HG03066 (cell line): ENCODE data around the gene PRM2.
"Not testable (repeated sequence)": the region's sequence is repeated elsewhere in the genome, so short reads cannot be mapped to it uniquely, and the experiment has no call there.

Experiments
- ATAC-seq: cut with Tn5 transposase; IDR thresholded peaks from one replicate; pipeline ENCODE4 v1.9.1; 2021; ENCODE audit warnings: low read depth; ENCODE audit not compliant: unreplicated experiment

The PRM2 gene

GRCh38 chr16:11290102-11290893, 14.0 kb upstream of the PRM2 start:
- ATAC-seq, result no peak

- ATAC-seq, result not testable (repeated sequence)
These were observed 13.4 kb upstream of the PRM2 start for GRCh38 chr16:11289696-11290095.

GRCh38 chr16:11289202-11289601, 12.9 kb upstream of the PRM2 start:
- no peak for ATAC-seq

- no peak for ATAC-seq
These were observed 9.6 kb upstream of the PRM2 start for GRCh38 chr16:11285842-11286241.

- ATAC-seq, result no peak
These were observed 7.6 kb upstream of the PRM2 start for GRCh38 chr16:11283820-11284248.

- no peak for ATAC-seq
These were observed 4.6 kb upstream of the PRM2 start, which contains the start of gene PRM1 for GRCh38 chr16:11280616-11281522. Gene PRM1 (minus strand): TSS chr16:11281330. CDS start chr16:11281238, 92 bp downstream.

- no peak for ATAC-seq
These were observed 2.7 kb upstream of the PRM2 start for GRCh38 chr16:11278681-11279628.

GRCh38 chr16:11277607-11278337, 1.5 kb upstream of the PRM2 start:
- no peak for ATAC-seq

- ATAC-seq, result no peak
These were observed 765 bp upstream of the PRM2 start for GRCh38 chr16:11276896-11277593.

GRCh38 chr16:11274964-11275363, 1.3 kb downstream of the PRM2 start:
- ATAC-seq, result no peak

GRCh38 chr16:11273721-11274324, 2.5 kb downstream of the PRM2 start:
- no peak for ATAC-seq

GRCh38 chr16:11272921-11273720, 3.2 kb downstream of the PRM2 start, which contains the start of gene PRM3:
Gene PRM3 (minus strand): TSS chr16:11273629. CDS start chr16:11273595, 34 bp downstream.
- ATAC-seq, result no peak

- no peak for ATAC-seq
These were observed 3.8 kb downstream of the PRM2 start for GRCh38 chr16:11272484-11272883.

GRCh38 chr16:11271610-11272009, 4.7 kb downstream of the PRM2 start:
- ATAC-seq, result no peak

- no peak for ATAC-seq
These were observed 5.6 kb downstream of the PRM2 start for GRCh38 chr16:11270602-11271162.

- ATAC-seq, result no peak
These were observed 7.3 kb downstream of the PRM2 start, which contains the start of gene TNP2 for GRCh38 chr16:11268921-11269375. Gene TNP2 (minus strand): TSS chr16:11269325. CDS start chr16:11269262, 63 bp downstream.

- ATAC-seq, result no peak
These were observed 11.2 kb downstream of the PRM2 start for GRCh38 chr16:11265124-11265523.
